Measurements from ENCODE around the gene APEH. TPM values are rescaled to one million over a fixed set of nuclear protein-coding genes. Genes with fewer than 3 reads are reported as not detected.

APEH gene
- total RNA-seq, 1 experiment from 2014 or later = 246 TPM

DNA sequence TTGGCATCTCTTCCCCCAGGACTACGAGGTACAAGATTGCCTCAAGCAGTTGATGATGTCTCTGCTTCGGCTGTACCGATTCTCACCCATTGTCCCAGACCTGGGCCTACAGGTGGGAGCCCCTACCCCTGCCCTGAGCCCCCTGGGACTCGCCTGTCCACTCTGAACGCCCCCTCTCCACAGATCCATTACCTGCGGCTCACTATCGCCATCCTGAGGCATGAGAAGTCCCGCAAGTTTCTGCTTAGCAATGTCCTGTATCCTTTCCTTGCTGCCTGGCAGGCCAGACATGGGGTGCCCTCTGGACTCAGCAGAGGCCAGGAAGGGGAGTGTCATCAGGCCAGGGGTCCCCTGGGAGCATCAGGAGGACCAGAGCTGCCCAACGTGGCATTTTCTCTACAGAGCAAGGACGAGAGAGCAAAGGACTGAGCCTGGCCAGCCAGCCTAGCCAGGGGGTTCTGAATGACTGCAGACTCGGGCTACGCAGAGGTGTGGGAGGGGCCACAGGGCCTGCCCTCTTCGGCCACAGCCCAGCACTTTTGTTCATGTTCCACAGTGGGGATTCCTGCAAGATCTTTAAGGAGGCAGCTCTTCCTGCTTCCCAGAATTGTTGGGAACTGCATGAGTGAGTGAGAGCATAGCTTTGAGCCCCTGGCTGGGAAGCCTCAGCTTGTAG lies 26.4 kb downstream of the APEH start:
- CTCF ChIA-PET = interaction anchor here (0.6 to 2.8 kb wide), 6 partner anchors 8 to 239 kb away, joined by 3 to 25 read pairs (median 6); partner anchors contain the start of genes INKA1 and RBM6
- H3K36me3 ChIP-seq (ENCODE audit: control insufficient read depth in 1 of 2, insufficient read depth in 2 of 2, low read length in 2 of 2) = peaks cover 0 to 7% of the 10 kb centered on the region in 2 experiments; a peak in 1 of 4 replicates
- TF ChIP-seq SIN3A (IDR thresholded peaks at IDR 0.05; ENCODE audit: low read depth) (no peak), MAX (IDR thresholded peaks at IDR 0.05) (no peak), ZFX (IDR thresholded peaks at IDR 0.05) (no peak), SP1 (IDR thresholded peaks at IDR 0.05; ENCODE audit: low read depth) (no peak), RAD21 (IDR thresholded peaks at IDR 0.05; ENCODE audit: low read depth) (peak; percentile 34; the same call in 1 of the 2 replicates)
- TF ChIP-seq, protein P1, sequence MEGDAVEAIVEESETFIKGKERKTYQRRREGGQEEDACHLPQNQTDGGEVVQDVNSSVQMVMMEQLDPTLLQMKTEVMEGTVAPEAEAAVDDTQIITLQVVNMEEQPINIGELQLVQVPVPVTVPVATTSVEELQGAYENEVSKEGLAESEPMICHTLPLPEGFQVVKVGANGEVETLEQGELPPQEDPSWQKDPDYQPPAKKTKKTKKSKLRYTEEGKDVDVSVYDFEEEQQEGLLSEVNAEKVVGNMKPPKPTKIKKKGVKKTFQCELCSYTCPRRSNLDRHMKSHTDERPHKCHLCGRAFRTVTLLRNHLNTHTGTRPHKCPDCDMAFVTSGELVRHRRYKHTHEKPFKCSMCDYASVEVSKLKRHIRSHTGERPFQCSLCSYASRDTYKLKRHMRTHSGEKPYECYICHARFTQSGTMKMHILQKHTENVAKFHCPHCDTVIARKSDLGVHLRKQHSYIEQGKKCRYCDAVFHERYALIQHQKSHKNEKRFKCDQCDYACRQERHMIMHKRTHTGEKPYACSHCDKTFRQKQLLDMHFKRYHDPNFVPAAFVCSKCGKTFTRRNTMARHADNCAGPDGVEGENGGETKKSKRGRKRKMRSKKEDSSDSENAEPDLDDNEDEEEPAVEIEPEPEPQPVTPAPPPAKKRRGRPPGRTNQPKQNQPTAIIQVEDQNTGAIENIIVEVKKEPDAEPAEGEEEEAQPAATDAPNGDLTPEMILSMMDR (IDR thresholded peaks at IDR 0.05 in 2 of 3, conservative IDR thresholded peaks at IDR 0.05 in 1 of 3; ENCODE audit: borderline replicate concordance in 1 of 3, insufficient read depth in 1 of 3, low read depth in 2 of 3, low read length in 2 of 3) = peak; percentile 22 to 47 (median 46); a peak in 5 of 6 replicates
- DNase-seq (ENCODE audit: low read depth, low spot score) (no peak), ATAC-seq (no peak)
- no peaks in the 10 kb centered on the region for H4K20me1 ChIP-seq (ENCODE audit: insufficient read depth)
- H3K27ac ChIP-seq (ENCODE audit: low read depth, low read length) = no peak overlapping the region
- no TSS peak for BruUV-seq (replicated peaks)
- RAD21 ChIA-PET (ENCODE audit: low non-redundant PET in 1 of 2, low total read pairs in 2 of 2, uncharacterized antibody in 2 of 2, unreplicated experiment in 2 of 2) = interaction anchor here in 1 of 2 experiments (1.0 kb wide), 2 partner anchors 161 to 206 kb away, joined by 3 to 4 read pairs; no protein-coding TSS in a partner anchor
- no peak overlapping the region for H3K4me3 ChIP-seq (replicated peaks in 1 of 2; ENCODE audit: low read depth in 1 of 2, low read length in 2 of 2)
- no peaks in the 10 kb centered on the region for H3K27me3 ChIP-seq (ENCODE audit: insufficient read depth, low read length)
- H3K4me2 ChIP-seq (ENCODE audit: low read length) = no peak overlapping the region
- no peaks in the 10 kb centered on the region for H3K79me2 ChIP-seq (ENCODE audit: insufficient read depth, low read length)
- no peaks in the 10 kb centered on the region for H3K4me1 ChIP-seq (ENCODE audit: control insufficient read depth in 1 of 2, insufficient read depth in 2 of 2, low read length in 2 of 2)
- H2AFZ ChIP-seq (ENCODE audit: low read depth, low read length, poor library complexity, severe bottlenecking) = no peak overlapping the region
- no peak overlapping the region for H3K9ac ChIP-seq (ENCODE audit: low read length)
- POLR2A ChIA-PET = no interaction called here
- intact Hi-C loops (cut with micrococcal nuclease) = no loop called here
- no peaks in the 10 kb centered on the region for H3K9me2 ChIP-seq (ENCODE audit: insufficient read depth)
- no peaks in the 10 kb centered on the region for H3K9me3 ChIP-seq (ENCODE audit: control insufficient read depth in 1 of 2, insufficient read depth in 1 of 2, low read depth in 1 of 2, low read length in 2 of 2)

Data from HCT116 (cell line).